Nucleus accumbens (tissue), 56 donors: ENCODE data around the gene SLC44A5.
"Not testable (repeated sequence)": the region's sequence is repeated elsewhere in the genome, so short reads cannot be mapped to it uniquely, and the experiment has no call there.

ENCODE experiments used
- DNase-seq, 56 donors: peaks; one replicate each; lab custom pipeline; 2025; lab: John Stamatoyannopoulos, UW

The SLC44A5 gene

DNA sequence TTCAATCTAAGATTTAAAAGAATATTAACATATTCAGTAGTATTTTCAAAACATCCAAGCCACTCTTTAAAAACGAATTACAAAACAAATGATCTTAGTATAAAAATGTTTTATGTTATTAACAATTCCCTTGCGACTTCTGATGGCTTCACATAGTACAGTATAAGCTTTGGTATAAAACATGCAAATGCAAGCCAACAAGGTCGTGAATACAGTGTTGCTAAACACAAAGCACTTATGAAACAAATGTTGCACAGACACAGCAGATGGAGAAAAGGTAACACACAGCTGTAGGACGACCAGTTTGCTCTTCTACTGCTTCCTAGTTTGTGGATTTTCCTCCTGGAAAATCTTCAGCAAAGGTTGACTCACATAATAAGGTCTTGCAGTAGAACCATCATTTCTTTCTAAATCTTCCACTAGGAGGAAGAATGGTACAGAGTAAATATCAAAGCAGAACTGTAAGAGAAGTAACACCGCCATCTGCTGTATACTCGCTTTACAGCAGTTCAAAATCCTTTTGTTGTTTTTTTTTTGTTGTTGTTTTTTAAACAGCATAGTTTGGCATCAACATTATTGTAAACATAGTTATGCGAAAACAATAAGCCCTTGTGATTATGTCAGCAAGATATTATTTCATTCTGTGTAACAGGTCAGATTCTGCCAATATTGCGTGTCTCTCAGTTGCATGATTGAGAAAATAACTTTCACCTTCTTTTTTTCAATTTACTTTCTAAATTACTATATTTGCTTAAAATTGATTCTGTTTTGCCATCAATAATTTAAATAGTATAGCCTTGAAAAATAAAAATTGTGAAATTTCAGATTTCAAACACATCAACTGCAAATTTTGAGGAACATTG is 407.3 kb downstream of the SLC44A5 start:
- peak in 1 of 56 donors; percentile 0 for DNase-seq

GRCh38 chr1:75202751-75203150 is 408.2 kb downstream of the SLC44A5 start:
- no peak for DNase-seq

- DNase-seq: no peak
Observed at GRCh38 chr1:75198761-75199160, 412.2 kb downstream of the SLC44A5 start.

DNA sequence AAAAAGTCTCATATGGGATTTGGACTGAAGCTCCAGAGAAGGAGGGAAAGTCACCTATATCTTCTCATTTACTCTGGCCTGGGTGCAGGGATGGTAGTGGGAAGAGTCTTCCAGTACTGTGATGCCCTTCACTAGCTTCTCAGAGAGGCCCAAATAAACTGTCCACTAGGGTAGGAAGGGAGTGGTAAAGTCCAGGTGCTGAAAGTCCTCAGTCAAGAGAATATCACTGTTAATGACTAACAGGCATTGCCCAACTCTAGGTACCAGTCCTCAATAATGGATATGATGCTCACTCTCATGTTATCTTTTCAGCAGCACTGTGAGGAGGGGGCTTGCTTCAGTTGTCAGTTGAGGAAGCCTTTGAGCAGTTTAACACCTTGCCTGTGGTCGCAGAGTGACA is 412.8 kb downstream of the SLC44A5 start:
- DNase-seq: no peak

DNA sequence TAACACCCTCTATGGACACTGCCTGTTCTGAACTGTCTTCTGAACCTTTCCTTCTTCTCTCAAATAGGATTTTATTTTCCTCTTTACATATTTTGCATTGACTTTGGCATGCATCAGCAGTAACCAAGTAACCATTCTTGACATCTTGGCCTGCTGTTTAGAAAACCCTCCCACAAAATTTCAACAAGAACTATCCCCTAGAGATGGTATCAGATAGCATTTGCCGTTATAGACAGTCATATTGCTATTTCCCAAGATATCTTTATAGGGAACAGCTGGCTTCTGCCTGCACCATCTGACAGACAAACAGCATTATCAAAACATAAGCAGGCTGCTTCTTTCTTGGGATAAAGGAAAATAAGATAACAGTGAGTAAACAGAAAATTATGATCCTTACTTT is 422.0 kb downstream of the SLC44A5 start:
- DNase-seq: no peak

- not testable (repeated sequence) for DNase-seq
Observed at GRCh38 chr1:75181214-75181955, 429.5 kb downstream of the SLC44A5 start.

- DNase-seq: no peak
Observed at GRCh38 chr1:75174031-75174760, 436.7 kb downstream of the SLC44A5 start.

- DNase-seq: peak in 1 of 56 donors; percentile 2
Observed at GRCh38 chr1:75172556-75172955, 438.4 kb downstream of the SLC44A5 start.

DNA sequence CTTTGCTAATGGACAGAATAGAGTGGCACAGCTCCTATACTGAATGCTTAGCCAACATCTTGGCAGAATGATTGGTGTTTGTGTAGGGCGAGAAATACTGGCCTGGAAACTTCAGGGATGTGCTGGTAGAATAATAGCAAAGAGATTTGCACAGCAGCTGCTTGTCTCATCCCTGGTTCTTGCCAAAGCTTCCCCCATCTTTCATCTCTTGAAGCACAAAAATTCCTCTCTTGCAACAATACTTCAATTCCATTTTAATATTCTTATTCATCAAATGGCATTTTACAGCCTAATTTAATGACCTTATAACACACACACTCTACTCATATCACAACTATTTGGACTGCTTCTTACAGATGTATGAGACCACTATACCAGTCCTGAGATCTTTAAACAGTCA is 439.0 kb downstream of the SLC44A5 start:
- DNase-seq: no peak

DNA sequence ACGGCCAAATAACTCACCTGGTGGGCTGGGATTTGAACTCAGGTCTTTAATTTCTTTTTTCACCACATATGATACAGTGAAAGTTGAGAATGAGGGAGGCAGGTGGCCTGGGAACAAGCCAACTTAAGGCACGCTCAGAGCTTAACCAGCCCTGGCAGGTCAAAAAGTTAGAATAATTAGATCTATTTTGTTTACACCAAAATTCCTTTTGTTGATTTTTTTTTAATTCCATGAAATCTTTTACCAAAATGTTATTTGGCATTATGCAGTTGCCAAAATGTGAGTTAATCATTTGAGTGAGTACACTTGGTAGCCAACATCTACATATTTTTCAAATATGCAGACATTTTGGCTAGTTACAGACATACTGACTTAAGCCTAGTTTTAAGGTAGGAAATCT is 439.9 kb downstream of the SLC44A5 start:
- no peak for DNase-seq

GRCh38 chr1:75170011-75170410 is 440.9 kb downstream of the SLC44A5 start:
- DNase-seq: no peak

DNA sequence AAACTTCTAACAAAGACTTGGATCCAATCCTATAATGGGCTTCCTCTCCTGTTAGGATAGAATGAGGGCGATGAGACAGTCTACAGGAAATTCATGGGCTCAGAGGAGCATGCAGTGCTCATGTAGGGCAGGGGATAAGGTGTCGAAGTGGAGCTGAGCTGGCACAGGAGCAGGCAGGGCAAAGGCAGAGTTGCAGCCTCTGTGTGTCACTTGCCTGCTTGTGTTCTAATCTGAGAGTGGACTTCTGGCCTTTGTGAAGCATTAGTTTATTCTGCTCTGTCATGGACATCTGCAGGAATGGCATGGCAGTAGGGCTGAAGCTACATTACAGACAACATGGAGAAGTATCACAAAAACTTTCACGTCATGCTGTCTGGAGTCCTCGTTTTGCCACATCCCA is 444.1 kb downstream of the SLC44A5 start:
- DNase-seq: no peak

DNA sequence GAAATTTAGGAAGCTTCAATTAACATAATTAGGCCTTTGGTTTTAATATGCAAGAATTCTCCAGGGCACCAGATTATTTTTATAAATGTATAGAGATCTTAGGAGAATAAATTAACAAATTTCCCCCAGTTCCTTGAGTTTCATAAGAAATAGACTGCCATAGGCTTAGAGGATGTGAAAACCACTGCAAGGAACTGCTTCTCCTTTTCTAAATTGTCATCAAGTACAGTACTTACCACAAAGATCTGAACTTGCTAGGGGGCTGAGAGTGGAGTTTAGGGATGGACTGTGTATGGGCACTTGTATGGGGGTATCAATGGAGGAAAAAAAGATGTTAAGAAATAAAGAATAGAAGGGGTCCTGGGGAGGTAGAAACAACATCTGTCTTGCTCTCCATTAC is 445.6 kb downstream of the SLC44A5 start:
- no peak for DNase-seq

GRCh38 chr1:75159154-75159553 is 451.8 kb downstream of the SLC44A5 start:
- no peak for DNase-seq
